ENCODE results near the gene CYP4F8. TPM values are rescaled to one million over a fixed set of nuclear protein-coding genes. Genes with fewer than 3 reads are reported as not detected.

Gene CYP4F8
- total RNA-seq (not detected), polyA plus RNA-seq (not detected)

DNA sequence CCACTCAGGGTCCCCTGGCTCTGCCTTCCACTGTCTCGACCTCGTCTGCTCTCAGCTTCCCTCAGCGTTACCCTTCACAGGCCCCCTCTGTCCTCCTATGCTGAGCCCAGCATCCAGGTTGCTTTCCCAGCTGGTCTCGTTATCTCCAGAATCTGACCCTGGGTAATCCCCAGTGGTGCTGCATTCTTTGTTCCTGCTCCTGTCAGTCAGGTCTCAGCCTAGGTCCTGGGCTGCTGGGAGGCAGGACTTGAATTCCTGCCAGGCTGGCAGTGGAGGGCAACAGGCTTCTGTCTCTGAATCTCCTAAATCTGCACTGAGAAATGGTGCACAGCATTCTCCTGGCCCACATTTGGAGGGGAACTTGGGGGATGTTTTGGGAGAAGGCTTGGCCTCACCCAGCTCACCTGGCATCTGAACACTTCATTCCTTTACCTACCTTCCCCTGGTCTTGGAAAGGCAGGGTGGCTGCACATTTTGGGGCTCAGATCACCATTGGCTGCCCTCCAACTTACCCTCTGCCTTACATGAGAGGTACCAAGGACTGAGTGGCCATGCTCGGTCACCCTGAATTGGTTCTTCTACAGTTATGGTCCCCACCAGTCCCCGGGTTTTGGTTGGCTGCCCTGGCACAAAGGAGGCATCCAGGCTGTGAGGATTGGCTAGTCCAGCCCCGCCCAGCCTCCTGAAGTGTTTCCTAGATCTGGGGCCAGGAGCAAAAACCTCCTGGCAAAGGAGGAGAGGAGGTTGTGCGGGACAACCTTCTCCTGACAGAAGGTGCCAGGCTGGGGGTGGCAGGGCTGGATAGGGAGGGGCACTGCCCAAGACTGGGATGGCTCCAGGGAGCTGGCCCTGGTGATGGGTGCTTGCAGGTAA is at the start of gene CYP4F8:
Gene CYP4F8, plus strand, starts transcription at position 712 of the 873 bp plus-strand sequence. CDS start 399 bp downstream, outside the sequence.
- Histone ChIP-seq H3K4me1 (ENCODE audit: control insufficient read depth in 4 of 4, insufficient read depth in 4 of 4, low read length in 3 of 4) (no peaks in the 10 kb centered on the region), H3K9me3 (ENCODE audit: control insufficient read depth in 4 of 4, low read length in 3 of 4) (no peaks in the 10 kb centered on the region), H3K36me3 (ENCODE audit: control insufficient read depth in 4 of 4, insufficient read depth in 3 of 4, low read depth in 1 of 4, low read length in 3 of 4) (no peaks in the 10 kb centered on the region), H3K9ac (ENCODE audit: low read depth in 1 of 2, low read length in 2 of 2) (no peak within 1 kb of the TSS), H3K27ac (ENCODE audit: low read depth in 1 of 2, low read length in 2 of 2) (no peak within 1 kb of the TSS), H3K4me3 (ENCODE audit: low read depth in 1 of 3, low read length in 3 of 3) (no peak within 1 kb of the TSS), H3K27me3 (ENCODE audit: control insufficient read depth in 4 of 4, insufficient read depth in 4 of 4, low read length in 3 of 4) (no peaks in the 10 kb centered on the region)
- no peak for DNase-seq (ENCODE audit: low spot score)
- no peak for TF ChIP-seq FOXA2 (IDR thresholded peaks at IDR 0.05)
- TF ChIP-seq MAX (IDR thresholded peaks at IDR 0.05) = no peak
- TF ChIP-seq ZBTB33 (IDR thresholded peaks at IDR 0.05) = no peak
- no peak for TF ChIP-seq RAD21 (IDR thresholded peaks at IDR 0.05)
- no peak for TF ChIP-seq GABPA (IDR thresholded peaks at IDR 0.05 in 1 of 2, conservative IDR thresholded peaks at IDR 0.05 in 1 of 2)
- no peak for TF ChIP-seq NR2F2 (IDR thresholded peaks at IDR 0.05)
- WGBS = 59% methylated on average over 8 of the region's 8 CpGs

DNA sequence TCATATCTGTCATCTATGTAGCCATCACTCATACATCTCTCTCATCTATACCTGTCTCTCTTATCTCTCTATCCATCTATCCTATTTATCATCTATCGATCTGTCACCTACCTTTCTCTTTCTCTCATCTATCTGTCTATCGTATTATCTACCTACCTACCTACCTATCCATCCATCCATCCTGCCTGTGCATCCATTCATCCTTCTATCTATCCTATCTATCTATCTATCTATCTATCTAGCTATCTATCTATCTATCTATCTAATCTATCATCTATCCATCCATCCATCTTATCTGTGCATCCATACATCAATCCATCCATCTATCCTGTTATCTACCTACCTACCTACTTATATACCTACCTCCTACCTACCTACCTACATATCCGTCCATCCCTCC is 44.6 kb upstream of the CYP4F8 start:
- Histone ChIP-seq H3K4me1 (ENCODE audit: control insufficient read depth in 4 of 4, insufficient read depth in 4 of 4, low read length in 3 of 4) (no peaks in the 10 kb centered on the region), H3K4me3 (ENCODE audit: low read depth in 1 of 3, low read length in 3 of 3) (no peak overlapping the region), H3K9ac (ENCODE audit: low read depth in 1 of 2, low read length in 2 of 2) (no peak overlapping the region), H3K27ac (ENCODE audit: low read depth in 1 of 2, low read length in 2 of 2) (no peak overlapping the region), H3K27me3 (ENCODE audit: control insufficient read depth in 4 of 4, insufficient read depth in 4 of 4, low read length in 3 of 4) (peaks cover 0 to 2% (median 0%) of the 10 kb centered on the region in 4 donors), H3K9me3 (ENCODE audit: control insufficient read depth in 4 of 4, low read length in 3 of 4) (no peaks in the 10 kb centered on the region), H3K36me3 (ENCODE audit: control insufficient read depth in 4 of 4, insufficient read depth in 3 of 4, low read depth in 1 of 4, low read length in 3 of 4) (no peaks in the 10 kb centered on the region)
- TF ChIP-seq FOXA1 (IDR thresholded peaks at IDR 0.05) (no peak), YY1 (IDR thresholded peaks at IDR 0.05) (no peak), RXRA (IDR thresholded peaks at IDR 0.05) (no peak), HNF4G (IDR thresholded peaks at IDR 0.05) (no peak), JUND (IDR thresholded peaks at IDR 0.05) (no peak), FOXA2 (IDR thresholded peaks at IDR 0.05) (no peak), RAD21 (IDR thresholded peaks at IDR 0.05) (no peak), GABPA (IDR thresholded peaks at IDR 0.05 in 1 of 2, conservative IDR thresholded peaks at IDR 0.05 in 1 of 2) (no peak), HNF4A (conservative IDR thresholded peaks at IDR 0.05) (no peak), NR2F2 (IDR thresholded peaks at IDR 0.05) (no peak)
- TF ChIP-seq, protein P1, sequence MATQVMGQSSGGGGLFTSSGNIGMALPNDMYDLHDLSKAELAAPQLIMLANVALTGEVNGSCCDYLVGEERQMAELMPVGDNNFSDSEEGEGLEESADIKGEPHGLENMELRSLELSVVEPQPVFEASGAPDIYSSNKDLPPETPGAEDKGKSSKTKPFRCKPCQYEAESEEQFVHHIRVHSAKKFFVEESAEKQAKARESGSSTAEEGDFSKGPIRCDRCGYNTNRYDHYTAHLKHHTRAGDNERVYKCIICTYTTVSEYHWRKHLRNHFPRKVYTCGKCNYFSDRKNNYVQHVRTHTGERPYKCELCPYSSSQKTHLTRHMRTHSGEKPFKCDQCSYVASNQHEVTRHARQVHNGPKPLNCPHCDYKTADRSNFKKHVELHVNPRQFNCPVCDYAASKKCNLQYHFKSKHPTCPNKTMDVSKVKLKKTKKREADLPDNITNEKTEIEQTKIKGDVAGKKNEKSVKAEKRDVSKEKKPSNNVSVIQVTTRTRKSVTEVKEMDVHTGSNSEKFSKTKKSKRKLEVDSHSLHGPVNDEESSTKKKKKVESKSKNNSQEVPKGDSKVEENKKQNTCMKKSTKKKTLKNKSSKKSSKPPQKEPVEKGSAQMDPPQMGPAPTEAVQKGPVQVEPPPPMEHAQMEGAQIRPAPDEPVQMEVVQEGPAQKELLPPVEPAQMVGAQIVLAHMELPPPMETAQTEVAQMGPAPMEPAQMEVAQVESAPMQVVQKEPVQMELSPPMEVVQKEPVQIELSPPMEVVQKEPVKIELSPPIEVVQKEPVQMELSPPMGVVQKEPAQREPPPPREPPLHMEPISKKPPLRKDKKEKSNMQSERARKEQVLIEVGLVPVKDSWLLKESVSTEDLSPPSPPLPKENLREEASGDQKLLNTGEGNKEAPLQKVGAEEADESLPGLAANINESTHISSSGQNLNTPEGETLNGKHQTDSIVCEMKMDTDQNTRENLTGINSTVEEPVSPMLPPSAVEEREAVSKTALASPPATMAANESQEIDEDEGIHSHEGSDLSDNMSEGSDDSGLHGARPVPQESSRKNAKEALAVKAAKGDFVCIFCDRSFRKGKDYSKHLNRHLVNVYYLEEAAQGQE (IDR thresholded peaks at IDR 0.05) = no peak
- TF ChIP-seq, protein P2, sequence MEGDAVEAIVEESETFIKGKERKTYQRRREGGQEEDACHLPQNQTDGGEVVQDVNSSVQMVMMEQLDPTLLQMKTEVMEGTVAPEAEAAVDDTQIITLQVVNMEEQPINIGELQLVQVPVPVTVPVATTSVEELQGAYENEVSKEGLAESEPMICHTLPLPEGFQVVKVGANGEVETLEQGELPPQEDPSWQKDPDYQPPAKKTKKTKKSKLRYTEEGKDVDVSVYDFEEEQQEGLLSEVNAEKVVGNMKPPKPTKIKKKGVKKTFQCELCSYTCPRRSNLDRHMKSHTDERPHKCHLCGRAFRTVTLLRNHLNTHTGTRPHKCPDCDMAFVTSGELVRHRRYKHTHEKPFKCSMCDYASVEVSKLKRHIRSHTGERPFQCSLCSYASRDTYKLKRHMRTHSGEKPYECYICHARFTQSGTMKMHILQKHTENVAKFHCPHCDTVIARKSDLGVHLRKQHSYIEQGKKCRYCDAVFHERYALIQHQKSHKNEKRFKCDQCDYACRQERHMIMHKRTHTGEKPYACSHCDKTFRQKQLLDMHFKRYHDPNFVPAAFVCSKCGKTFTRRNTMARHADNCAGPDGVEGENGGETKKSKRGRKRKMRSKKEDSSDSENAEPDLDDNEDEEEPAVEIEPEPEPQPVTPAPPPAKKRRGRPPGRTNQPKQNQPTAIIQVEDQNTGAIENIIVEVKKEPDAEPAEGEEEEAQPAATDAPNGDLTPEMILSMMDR (IDR thresholded peaks at IDR 0.05; ENCODE audit: low read depth, low read length, missing input control) = no peak
- TF ChIP-seq, protein P3, sequence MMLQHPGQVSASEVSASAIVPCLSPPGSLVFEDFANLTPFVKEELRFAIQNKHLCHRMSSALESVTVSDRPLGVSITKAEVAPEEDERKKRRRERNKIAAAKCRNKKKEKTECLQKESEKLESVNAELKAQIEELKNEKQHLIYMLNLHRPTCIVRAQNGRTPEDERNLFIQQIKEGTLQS (IDR thresholded peaks at IDR 0.05) = no peak
- 78% methylated on average over 3 of the region's 3 CpGs for WGBS
- no peak for DNase-seq (ENCODE audit: low spot score)

All from liver (tissue), 9 donors.